GM21529 (cell line): ENCODE results near the gene UNC45B.
"Not testable (repeated sequence)": the region's sequence is repeated elsewhere in the genome, so short reads cannot be mapped to it uniquely, and the experiment has no call there.

Experiments used
- ATAC-seq: cut with Tn5 transposase; IDR thresholded peaks from one replicate; pipeline ENCODE4 v1.9.1; 2021; ENCODE audit not compliant: unreplicated experiment

Gene UNC45B

GRCh38 chr17:35147375-35147905 lies at the start of gene UNC45B:
UNC45B (plus strand) TSS chr17:35147817; CDS start chr17:35148264, 447 bp downstream.
- ATAC-seq = no peak

GRCh38 chr17:35099908-35100307 lies 47.7 kb upstream of the UNC45B start:
- ATAC-seq = no peak

GRCh38 chr17:35101036-35101435 lies 46.6 kb upstream of the UNC45B start:
- no peak for ATAC-seq

- no peak for ATAC-seq
Measured at GRCh38 chr17:35101725-35102124, 45.9 kb upstream of the UNC45B start.

- ATAC-seq = no peak
Measured at GRCh38 chr17:35103271-35103670, 44.3 kb upstream of the UNC45B start.

- ATAC-seq = no peak
Measured at GRCh38 chr17:35104844-35105450, 42.7 kb upstream of the UNC45B start.

- ATAC-seq = not testable (repeated sequence)
Measured at GRCh38 chr17:35110791-35111190, 36.8 kb upstream of the UNC45B start.

- ATAC-seq = no peak
Measured at GRCh38 chr17:35116845-35117244, 30.8 kb upstream of the UNC45B start.

GRCh38 chr17:35117984-35118383 lies 29.6 kb upstream of the UNC45B start:
- no peak for ATAC-seq

GRCh38 chr17:35119370-35120165 lies 28.0 kb upstream of the UNC45B start, which contains the start of gene RAD51D:
RAD51D (minus strand) TSS chr17:35119860; CDS start chr17:35119613, 247 bp downstream.
- ATAC-seq = peak; percentile 81

GRCh38 chr17:35121315-35121714 lies 26.3 kb upstream of the UNC45B start, which contains the start of gene FNDC8:
FNDC8 (plus strand) TSS chr17:35121615; CDS start chr17:35121694, 79 bp downstream.
- ATAC-seq = no peak

- no peak for ATAC-seq
Measured at GRCh38 chr17:35127751-35128514, 19.7 kb upstream of the UNC45B start.

- no peak for ATAC-seq
Measured at GRCh38 chr17:35129154-35129972, 18.3 kb upstream of the UNC45B start.

GRCh38 chr17:35129973-35130351 lies 17.7 kb upstream of the UNC45B start:
- ATAC-seq = no peak

- no peak for ATAC-seq
Measured at GRCh38 chr17:35130392-35130791, 17.2 kb upstream of the UNC45B start.

- no peak for ATAC-seq
Measured at GRCh38 chr17:35132099-35132498, 15.5 kb upstream of the UNC45B start.

GRCh38 chr17:35132816-35133550 lies 14.6 kb upstream of the UNC45B start:
- ATAC-seq = no peak

- no peak for ATAC-seq
Measured at GRCh38 chr17:35135322-35135721, 12.3 kb upstream of the UNC45B start.

GRCh38 chr17:35138218-35138617 lies 9.4 kb upstream of the UNC45B start:
- no peak for ATAC-seq
